Stimulated activated CD8-positive, alpha-beta memory T cell treated with anti-CD3 and anti-CD28 coated beads, Interleukin-12 subunit alpha, Interleukin-12 subunit beta, amount 100 ng/mL, for 24 hours (primary cell): Measurements from ENCODE around the gene CELA1.
"Not testable (repeated sequence)": the region's sequence is repeated elsewhere in the genome, so short reads cannot be mapped to it uniquely, and the experiment has no call there.

ENCODE experiments used
- DNase-seq: peaks from one replicate; pipeline ENCODE4 v3.0.0-alpha.2; 2020; ENCODE audit errors: extremely low read depth

The CELA1 gene

DNA sequence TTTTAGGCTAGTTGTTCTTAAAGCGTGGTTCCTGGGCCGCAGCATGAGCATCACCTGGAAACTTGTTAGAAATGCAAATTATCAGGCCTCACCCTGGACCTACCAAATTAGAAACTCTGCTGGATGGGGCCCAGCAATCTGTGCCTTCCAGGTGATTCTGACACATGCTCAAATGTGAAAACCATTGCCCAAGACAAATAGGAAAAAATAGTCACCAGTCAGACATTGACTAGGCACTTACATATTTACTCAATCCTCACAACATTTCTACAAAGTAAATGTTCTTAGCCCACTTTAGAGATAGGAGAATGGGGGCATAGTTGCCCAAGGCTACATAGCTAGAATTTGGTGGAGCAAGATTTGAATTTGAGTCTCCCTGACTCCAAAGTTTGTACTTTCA is 3.3 kb downstream of the CELA1 start:
- DNase-seq: no peak

DNA sequence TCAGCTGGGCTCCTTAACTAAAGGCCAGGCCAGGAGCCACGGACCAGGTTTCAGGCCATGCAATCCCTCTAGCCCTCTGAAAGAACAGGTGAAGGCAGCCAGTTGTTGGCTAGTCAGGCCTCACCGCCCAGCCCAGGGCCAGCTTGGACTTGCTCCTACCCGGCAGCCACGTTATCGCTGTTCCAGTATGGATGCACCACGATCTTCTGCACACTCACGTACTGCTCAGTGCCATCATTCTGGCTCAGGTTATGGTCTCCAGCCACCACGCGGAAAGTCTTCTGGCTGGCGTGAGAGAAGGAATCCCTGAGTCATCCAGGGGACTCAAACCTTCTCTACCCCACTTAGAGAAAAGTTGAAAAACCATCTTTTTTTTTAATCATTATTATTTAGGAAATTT is 4.1 kb downstream of the CELA1 start:
- no peak for DNase-seq

DNA sequence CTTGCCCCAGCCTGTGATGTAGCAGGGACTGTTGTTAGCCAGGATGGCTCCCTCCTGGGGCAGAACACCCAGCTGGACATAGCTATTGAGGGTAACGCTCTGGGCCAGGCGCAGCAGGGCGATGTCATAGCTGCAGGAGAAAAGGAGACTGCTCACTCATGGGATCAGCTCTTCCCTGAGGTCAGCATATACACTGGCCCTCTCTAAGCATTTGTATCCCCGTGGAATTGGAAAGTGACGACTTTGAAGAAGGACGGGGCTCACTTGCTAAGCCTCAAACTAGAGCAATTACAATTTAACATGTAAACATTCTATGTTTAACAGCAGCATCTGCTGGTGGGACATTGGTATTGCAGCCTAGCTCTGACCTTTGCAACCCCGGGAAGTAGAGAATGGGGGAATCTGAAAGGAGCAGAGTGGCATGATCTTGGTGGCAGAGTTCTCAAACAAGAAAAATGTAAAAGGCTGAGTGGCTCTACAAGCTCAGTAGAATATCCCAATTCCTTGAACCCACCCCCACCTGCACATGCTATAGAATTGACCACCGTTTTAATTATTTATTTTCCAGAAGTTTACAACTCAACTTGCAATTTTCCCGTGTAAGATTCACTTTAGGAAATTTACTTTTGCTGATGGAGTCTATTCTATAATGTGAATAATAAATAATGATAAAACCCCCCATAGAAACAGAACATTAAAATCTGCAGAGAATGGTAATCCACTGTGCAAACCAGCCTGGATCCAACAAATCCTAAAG is 5.0 kb downstream of the CELA1 start:
- DNase-seq: peak; percentile 23

DNA sequence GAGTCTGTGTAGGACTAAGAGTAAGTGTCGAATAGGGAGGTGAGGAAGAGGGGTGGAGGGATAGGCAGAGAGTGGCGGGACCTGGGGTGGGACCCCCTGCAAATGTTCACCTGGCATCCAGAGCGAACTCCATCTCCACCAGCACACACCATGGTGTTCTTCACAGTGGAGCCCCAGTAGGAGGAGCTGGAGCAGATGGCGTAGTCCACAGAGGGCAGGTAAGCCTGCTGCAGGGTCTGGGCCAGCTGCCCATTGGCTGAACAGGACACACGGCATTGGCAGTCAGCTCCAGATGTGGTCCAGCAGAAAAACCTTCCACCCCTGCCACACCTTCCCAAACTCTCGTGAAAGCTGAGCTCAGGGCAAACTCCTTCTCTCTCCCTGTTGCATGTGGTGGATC is 6.7 kb downstream of the CELA1 start:
- no peak for DNase-seq

DNA sequence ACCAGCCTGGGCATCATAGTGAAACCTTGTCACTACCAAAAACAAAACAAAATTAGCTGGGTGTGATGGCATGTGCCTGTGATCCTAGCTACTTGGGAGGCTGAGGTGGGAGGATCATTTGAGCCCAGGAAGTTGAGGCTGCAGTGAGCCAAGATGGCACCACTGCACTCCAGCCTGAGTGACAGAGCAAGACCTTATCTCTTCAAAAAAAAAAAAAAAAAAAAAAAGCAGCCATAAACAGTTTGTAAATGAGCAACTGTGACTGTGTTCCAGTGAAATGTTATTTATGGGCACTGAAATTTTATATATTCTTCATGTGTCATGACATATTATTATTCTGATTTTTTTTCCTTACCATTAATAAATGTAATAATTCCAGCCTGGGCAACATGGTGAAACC is 9.1 kb downstream of the CELA1 start:
- DNase-seq: not testable (repeated sequence)

DNA sequence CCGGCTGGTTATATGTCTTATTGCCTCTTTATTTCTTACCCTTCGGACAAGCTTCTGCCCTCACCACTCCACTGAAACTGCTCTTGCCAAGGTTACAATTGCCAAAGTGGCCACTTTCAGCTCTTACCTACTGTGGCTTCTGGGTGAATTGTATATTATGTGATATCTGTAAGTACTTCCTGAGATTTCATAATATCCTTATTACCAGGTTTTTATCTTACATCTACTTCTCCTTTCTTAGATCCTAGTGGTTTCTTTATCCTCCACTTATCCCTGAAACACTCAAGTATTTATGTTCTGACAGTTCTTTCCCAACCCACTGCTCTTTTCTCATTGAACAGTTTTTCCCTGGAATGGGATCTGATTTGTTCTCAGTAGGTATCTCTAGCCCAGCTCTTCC is 10.5 kb downstream of the CELA1 start:
- no peak for DNase-seq

DNA sequence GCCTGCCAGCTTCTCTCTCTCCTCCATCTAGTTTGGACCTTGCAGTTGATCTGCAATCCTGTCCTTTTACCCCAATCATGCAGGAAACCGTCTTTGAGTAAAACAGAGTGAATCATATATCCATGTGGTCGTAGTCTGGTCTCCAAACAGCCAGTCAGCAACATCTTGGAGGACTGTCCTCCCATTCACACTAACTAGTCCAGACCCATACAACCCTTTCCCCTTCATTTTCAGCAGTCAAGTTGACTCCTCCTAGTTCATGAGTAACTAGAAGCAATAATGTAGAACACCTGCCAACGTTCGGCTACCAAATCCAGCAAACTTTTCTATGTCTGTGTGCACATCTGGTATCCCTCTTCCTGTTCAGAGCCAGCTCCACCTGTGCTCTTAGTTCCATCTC is 11.7 kb downstream of the CELA1 start:
- no peak for DNase-seq

DNA sequence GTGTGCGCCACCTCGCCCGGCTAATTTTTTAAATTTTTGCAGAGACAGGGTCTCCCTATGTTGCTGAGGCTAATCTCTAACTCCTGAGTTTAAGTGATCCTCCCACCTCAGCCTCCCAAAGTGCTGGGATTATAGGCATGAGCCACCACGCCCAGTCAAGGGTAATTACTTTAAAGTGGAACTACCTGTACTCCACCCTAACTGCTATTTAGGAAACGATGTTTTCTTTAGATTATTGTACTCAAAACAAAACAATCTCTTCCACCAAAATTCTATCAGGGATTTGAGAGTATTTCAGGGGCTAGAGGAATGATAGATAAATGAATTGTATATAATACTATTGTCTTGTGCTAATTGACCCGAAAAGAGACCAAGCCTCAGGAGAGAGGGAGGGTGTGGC is 12.9 kb downstream of the CELA1 start:
- DNase-seq: no peak

DNA sequence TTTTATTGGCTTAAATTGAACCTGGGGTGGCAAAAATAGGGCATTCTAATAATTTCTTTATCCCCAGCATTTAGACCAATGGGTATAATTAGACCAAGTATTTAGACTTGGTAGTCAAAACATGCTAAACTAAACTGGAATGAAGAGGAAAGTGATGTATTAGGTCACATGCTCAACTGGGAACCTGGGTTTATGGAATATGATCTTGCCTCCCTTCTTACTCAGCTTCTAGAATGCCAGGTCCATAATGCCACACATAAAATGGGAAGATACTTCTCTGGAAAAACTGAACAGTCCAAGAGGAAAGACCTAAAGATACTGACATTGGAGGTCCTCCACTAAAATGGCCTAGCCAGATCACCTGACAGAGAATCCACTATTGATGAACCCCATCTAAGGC is 16.3 kb downstream of the CELA1 start:
- DNase-seq: no peak

DNA sequence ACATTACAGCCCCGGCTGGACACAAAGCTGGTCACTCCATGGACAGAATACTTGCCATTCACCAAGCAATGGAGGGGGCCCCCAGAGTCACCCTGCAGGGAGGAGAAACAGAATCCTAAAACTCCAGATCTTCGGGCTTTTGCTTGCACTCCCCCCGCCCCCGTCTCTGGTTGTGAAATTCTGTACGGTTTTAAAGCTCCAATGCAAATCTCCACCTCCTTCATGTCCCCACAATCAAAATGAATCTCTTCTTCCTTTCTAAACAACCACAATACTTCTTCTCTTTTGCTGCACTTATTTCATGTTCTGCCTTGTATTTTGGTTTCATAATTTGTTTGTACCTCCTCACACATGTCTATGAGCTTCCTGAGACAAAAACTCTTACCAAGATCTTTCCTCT is 16.7 kb downstream of the CELA1 start:
- no peak for DNase-seq

DNA sequence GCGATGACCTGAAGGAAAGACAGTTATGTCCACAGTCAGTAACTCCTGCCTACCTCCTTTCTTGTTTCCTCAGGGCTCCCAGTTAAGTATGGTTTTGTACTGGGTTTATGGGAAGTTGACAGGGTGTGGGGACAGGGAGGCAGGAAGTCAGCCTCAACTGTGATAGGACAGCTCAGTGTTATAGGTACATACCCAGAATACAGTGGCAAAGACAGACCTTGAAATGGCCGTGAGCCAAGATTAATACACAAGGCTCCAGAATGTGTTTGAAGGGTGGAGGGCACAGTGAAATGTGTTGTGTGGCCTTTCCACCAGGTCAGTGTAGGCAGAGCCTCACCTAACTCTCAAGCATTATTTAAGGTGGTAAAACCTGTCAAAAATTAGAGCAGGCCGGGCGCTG is 17.9 kb downstream of the CELA1 start:
- DNase-seq: no peak

DNA sequence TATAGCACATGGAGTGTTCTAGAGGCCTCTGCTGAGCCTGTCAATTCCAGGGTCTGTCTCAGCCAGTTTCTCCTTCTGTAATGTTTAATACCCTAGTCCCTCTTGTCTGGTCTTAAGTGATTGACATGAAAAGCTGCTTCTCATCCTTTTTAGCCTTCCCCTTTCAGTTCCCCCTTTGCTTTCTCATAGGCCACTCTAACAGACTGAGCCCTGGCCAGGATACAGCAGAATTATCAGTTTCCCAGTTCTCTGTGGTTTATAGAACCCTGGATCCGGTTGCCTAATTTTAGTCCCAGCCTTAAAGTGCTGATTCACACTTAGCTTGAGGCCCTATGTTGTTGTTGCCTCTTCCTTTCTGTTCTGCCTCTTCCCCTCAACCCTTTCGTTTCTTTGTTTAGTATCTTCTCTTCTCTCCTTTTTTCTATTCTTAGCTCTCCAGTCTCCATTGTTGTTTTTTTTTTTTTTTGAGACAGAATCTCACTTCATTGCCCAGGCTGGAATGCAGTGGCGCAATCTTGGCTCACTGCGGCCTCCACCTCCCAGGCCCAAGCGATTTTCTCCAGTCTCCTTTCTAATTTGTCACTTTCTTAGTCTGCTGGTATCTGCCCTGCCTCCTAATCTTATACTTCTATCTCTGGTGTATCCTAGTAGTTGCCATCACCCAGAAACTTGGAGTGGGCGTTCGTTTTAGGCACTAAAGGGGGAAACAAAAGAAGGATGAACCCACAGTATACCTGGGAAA is 19.6 kb downstream of the CELA1 start:
- no peak for DNase-seq

DNA sequence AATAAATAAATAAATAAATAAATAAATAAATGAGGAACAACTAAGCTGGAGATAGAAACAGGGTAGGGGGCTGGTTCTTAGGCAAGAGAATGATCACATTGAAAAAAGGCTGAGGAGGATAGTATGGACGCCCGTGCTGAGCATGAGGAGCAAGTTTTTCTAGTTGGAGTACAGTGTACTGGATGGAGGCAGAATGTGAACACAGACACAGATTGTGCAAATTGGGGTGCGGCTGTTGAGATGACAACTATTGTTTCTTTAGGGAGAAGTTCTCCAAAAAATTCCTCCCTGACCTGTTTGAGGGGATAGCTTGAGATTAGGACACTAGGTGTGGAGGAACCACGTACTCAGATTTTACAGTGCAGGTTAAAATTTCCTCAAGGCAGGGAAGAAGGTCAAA is 21.5 kb downstream of the CELA1 start:
- no peak for DNase-seq

DNA sequence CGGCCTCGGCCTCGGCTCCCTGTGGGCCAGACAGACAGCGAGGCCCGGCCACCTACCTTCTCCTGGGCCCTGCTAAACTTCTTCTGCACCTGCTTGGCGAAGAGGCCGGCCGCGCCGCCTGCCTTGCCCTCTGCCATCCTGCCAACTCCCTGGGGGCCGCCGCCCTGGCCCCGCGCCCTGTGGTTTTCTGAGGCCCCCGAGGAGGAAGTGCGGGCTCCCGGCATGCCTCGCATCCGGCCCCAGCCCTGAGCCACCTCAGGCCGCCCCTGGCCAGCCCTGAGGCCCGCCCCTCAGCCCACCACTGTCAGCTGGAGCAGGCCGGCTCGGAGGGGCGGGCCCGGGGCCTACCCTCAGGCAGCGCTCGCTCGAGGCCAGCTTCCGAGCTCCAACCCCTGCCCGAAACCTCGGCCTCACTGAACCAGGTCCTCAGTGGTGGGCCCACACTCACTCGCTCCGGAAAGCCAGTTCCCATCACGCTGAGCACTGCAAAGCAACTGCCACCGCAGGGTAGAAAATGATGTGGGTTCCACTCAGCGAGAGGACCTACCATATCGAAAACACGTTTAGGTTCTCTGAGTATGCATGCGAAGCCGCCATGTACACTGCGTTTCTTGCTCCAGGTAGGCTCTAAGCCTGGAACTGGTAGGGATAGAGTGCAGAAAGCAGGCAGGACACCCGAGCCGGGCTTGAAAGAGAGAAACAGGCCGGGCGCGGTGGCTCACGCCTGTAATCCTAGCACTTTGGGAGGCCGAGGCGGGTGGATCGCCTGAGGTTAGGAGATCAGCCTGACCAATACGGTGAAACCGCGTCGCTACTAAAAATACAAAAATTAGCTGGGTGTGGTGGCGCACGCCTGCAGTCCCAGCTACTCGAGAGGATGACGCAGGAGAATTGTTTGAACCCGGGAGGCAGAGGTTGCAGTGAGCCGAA is 22.2 kb downstream of the CELA1 start, which contains the start of gene BIN2:
Gene BIN2, minus strand, starts transcription at position 209 of the 930 bp plus-strand sequence. Its CDS starts 72 bp downstream, at position 137.
- peak; percentile 31 for DNase-seq

DNA sequence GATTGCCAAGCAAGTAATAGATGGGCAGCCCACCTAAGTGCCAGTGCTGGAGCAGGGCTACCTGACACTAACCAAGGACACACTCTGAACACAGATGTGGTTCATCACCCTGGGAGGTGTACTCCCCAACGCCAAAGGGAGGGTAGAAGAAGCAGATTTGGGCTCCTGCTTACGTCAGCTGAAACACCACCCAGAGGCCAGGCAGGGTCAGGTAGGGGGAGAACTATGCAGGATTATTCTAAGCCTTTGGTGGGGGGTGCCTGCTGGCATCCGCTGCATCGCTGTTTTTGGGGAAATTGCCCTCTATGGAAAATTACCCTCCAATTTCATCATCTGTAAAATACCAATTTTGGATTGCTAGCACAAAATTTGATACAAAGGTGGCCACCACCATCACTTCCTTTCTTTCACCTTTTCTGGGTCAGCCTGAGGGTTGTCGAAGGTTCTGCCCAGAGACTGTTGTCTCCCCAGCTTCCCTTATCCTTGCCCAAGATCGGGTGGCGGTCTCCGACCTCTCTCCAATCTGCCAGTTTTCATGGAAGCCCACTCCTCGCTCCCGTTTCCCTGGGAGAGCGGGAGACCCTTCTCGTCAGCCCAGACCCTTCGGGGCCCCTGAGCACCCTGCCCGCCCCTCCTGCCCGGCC is 23.0 kb downstream of the CELA1 start:
- DNase-seq: no peak

DNA sequence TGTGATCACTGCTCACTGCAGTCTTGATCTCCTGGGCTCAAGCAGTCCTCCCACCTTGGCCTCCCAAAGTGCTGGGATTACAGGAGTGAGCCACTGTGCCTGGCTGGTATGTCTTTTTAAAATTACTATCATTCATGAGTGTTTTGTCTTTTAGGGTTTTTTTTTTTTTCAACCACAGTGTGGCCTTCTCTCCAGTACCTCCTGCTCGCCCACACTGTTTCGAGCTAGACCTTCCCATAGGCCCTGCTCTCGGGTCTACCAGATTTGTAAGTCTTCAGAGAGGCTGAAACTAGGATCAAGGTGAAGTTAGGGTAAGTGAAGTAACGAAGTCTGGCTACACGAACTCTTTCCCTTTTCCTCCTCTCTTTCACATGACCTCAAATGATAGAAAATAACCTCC is 24.0 kb downstream of the CELA1 start:
- DNase-seq: no peak

DNA sequence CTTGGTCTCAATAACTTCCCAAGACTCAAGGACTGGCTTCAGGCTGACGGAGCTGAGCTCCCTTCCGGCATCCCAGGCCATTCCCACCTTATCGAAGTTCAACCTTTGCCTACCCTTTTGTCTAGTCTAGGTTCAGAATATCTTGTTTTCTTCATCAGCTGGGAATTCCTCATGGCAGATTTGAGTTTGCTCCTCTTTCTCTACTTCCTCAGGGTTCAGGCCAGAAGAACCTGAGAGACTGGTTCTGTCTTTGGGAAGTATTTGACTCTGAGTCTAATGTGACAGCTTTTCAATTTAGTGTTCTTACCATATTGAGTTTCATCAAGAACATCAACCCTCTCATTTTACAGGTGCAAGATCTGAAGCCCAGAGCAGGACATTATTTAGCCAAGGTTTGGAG is 24.6 kb downstream of the CELA1 start:
- DNase-seq: no peak

DNA sequence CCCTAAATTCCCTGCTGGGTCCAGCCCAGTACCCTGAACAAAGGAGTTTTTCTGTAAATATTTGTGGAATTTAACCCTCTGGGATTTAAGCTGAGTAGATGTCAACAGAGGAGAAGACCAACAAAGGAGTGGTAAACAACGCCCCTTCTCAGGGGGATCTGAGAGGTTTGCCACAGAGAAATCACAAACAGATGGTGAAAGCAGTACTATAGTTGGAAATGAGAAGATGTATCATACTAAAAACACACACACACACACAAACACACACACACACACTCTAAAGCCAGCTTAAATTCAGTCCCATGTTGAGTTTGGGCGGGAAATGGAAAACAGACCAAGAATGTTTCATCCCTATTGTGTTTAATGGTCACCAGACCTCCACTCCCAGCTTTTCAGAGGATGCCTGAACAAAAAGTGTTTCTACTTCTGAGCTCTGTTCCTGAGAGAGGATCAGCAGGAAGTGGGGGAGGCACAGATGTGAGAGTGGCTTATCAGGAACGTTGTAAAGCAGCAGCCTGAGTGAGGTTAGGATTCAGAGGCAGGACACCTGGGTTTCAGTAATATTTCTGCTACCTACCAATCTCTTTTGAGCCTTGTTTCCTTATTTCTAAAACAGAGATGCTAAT is 25.7 kb downstream of the CELA1 start:
- no peak for DNase-seq

DNA sequence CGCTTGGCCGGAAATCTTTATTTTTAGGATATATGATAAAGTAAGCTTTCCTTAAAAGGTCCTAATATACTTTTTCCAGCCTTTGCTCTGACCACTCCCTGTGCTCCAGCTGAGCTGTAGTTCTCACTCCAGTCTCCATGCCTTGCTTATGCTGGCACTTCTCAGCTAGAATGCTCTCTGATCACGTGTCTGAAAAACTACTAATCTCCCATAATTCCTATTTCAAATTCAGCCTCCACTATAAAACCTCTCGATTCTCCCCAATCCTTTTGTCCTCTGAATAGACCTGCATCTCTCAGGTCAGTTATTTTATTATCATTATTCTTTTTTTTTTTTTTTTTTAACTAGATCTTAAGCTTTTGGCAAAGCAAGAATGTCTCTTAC is 26.2 kb downstream of the CELA1 start:
- DNase-seq: no peak

DNA sequence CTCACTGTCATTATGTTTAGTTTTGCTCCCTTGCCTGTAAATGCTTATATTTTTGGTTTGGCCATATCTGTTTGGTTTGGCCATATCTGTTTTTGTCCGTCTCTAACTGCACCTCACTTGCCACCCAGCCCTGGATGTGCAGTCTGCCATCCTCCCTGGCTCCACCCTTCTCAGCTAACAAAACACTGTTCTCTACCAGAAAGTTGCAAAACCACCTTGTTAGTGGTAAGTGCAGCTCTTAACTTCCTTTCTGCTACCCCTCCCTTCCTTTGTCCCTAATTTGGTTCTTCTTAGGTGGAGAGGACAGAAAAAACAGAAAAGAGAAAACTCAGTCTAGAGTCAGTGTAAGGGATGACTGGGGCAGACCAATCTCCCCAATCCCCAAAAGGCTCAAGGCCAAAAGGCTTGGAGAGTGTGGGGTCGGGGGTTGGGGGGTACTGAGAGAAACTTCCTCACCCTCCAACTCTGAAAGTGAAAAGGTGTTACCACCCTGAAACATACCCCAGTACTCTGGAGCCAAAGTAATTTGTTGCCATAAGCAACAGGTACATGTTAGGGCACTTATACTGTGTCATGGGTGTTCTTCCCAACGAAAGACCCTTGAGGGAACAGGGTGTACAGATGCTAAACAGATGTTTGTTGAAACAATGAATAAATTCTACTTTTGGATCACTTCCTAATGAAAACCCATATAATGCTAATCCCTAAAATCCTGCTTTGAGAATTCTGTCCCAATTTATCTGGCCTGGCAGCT is 27.5 kb downstream of the CELA1 start:
- no peak for DNase-seq
